SK-N-SH (cell line): ENCODE data around the gene CD74. TPM values are rescaled to one million over a fixed set of nuclear protein-coding genes. Genes with fewer than 3 reads are reported as not detected.

ENCODE experiments used
- CTCF ChIA-PET: fragments of 300-600, 350-600 bp; formaldehyde crosslinking; extraction: SDS; loops from one replicate; lab custom pipeline; 2021; lab: Yijun Ruan, JAX
- POLR2A ChIA-PET: fragments of 350-600 bp; sonication (Branson Sonifier 250); formaldehyde crosslinking; extraction: SDS; loops from one replicate; lab custom pipeline; 2020; ENCODE audit warnings: antibody characterized with exemption, inconsistent platforms; lab: Yijun Ruan, JAX
- DNase-seq: peaks from one replicate; pipeline ENCODE4 v3.0.0; 2012
- H2AFZ ChIP-seq: fragments of 200-600 bp; sonication (generic); 2 replicates; pipeline ENCODE4 v1.8.1; 2016; ENCODE audit warnings: antibody characterized with exemption, mild to moderate bottlenecking, low read depth
- H3F3A ChIP-seq: fragments of 200-600 bp; sonication (generic); replicated peaks from 2 replicates; pipeline ENCODE3; 2016; ENCODE audit warnings: antibody characterized with exemption, mild to moderate bottlenecking; ENCODE audit not compliant: insufficient read depth
- H3K27ac ChIP-seq, 2 experiments: fragments of 200-500 bp in 1 of 2; fragments of 200-600 bp in 1 of 2; sonication (Bioruptor generic) in 1 of 2; sonication (generic), shearing (Covaris generic) in 1 of 2; 2 replicates each; pipeline versions ENCODE4 v1.5.1 to v1.6.1; 2014 to 2016; ENCODE audit warnings: low read depth in 2 of 2, inconsistent platforms in 1 of 2, low read length in 1 of 2, mild to moderate bottlenecking in 1 of 2, mixed read lengths in 1 of 2
- H3K27me3 ChIP-seq: fragments of 200-600 bp; sonication (generic), shearing (Covaris generic); 2 replicates; pipeline ENCODE4 v1.6.1; 2016; ENCODE audit warnings: mixed run types; ENCODE audit not compliant: insufficient read depth
- H3K36me3 ChIP-seq, 2 experiments: fragments of 200-500 bp in 1 of 2; fragments of 200-600 bp in 1 of 2; sonication (Bioruptor generic) in 1 of 2; sonication (generic) in 1 of 2; replicated peaks in 1 of 2; 2 replicates each; pipeline versions ENCODE3 to v1.5.1; 2014 to 2016; ENCODE audit warnings: low read length in 1 of 2, mild to moderate bottlenecking in 1 of 2; ENCODE audit not compliant: insufficient read depth in 2 of 2, control insufficient read depth in 1 of 2
- H3K4me1 ChIP-seq, 2 experiments: fragments of 200-500 bp in 1 of 2; fragments of 200-600 bp in 1 of 2; sonication (Bioruptor generic) in 1 of 2; sonication (generic), shearing (Covaris generic) in 1 of 2; 2 replicates each; pipeline versions ENCODE4 v1.5.1 to v1.6.1; 2014 to 2016; ENCODE audit warnings: low read depth in 1 of 2, low read length in 1 of 2, mixed run types in 1 of 2; ENCODE audit not compliant: insufficient read depth in 2 of 2, control insufficient read depth in 1 of 2
- H3K4me2 ChIP-seq: fragments of 200-600 bp; sonication (generic), shearing (Covaris generic); 2 replicates; pipeline ENCODE4 v1.6.1; 2017; ENCODE audit warnings: mixed run types
- H3K4me3 ChIP-seq, 2 experiments: fragments of 200-500 bp in 1 of 2; fragments of 200-600 bp in 1 of 2; sonication (Bioruptor generic) in 1 of 2; sonication (generic), shearing (Covaris generic) in 1 of 2; 2 replicates each; pipeline versions ENCODE4 v1.5.1 to v1.8.1; 2014 to 2016; ENCODE audit warnings: low read depth in 2 of 2, inconsistent platforms in 1 of 2, low read length in 1 of 2, mild to moderate bottlenecking in 1 of 2, mixed read lengths in 1 of 2, moderate library complexity in 1 of 2
- H3K79me2 ChIP-seq: fragments of 200-600 bp; sonication (generic); 2 replicates; pipeline ENCODE4 v1.8.1; 2017; ENCODE audit warnings: mild to moderate bottlenecking; ENCODE audit not compliant: insufficient read depth
- H3K9ac ChIP-seq: fragments of 200-600 bp; sonication (generic); 2 replicates; pipeline ENCODE4 v1.6.1; 2017; ENCODE audit warnings: mixed run types
- H3K9me2 ChIP-seq: fragments of 200-600 bp; sonication (generic); 2 replicates; pipeline ENCODE4 v1.6.1; 2017; ENCODE audit warnings: mixed run types
- H3K9me3 ChIP-seq: fragments of 200-600 bp; sonication (generic); 2 replicates; pipeline ENCODE4 v1.6.1; 2017; ENCODE audit warnings: mixed run types, mild to moderate bottlenecking, moderate library complexity
- H4K20me1 ChIP-seq: fragments of 200-600 bp; sonication (generic); 2 replicates; pipeline ENCODE4 v1.6.1; 2017; ENCODE audit warnings: mild to moderate bottlenecking, mixed run types; ENCODE audit not compliant: insufficient read depth
- CHD2 ChIP-seq: fragments of 150-350 bp; IDR thresholded peaks from 2 replicates; pipeline ENCODE4 v1.6.1; 2018; ENCODE audit warnings: low read length; ENCODE audit not compliant: partially characterized antibody
- ELF1 ChIP-seq: IDR thresholded peaks from 2 replicates; pipeline ENCODE4 v1.4.0; 2012
- EP300 ChIP-seq, 2 experiments: IDR thresholded peaks; 2 replicates each; pipeline versions ENCODE4 v1.4.0 to v1.6.1; 2012; ENCODE audit warnings: borderline replicate concordance in 1 of 2, low read depth in 1 of 2, low read length in 1 of 2
- EZH2phosphoT487 ChIP-seq: fragments of 200-600 bp; sonication (generic); IDR thresholded peaks from 2 replicates; pipeline ENCODE4 v1.6.1; 2017; ENCODE audit warnings: low read depth, mixed run types, mild to moderate bottlenecking, antibody characterized with exemption, moderate library complexity, borderline replicate concordance
- JUND ChIP-seq: IDR thresholded peaks from 2 replicates; pipeline ENCODE4 v1.4.0; 2012
- MXI1 ChIP-seq: IDR thresholded peaks from 2 replicates; pipeline ENCODE4 v1.6.1; 2012; ENCODE audit warnings: mild to moderate bottlenecking, low read depth, low read length, improper control_type of control experiment
- NFIC ChIP-seq: IDR thresholded peaks from 2 replicates; pipeline ENCODE4 v1.4.0; 2012; ENCODE audit warnings: borderline replicate concordance
- NRF1 ChIP-seq: IDR thresholded peaks from 2 replicates; pipeline ENCODE4 v1.6.1; 2012; ENCODE audit warnings: low read depth, mild to moderate bottlenecking, low read length
- RXRA ChIP-seq: IDR thresholded peaks from 2 replicates; pipeline ENCODE4 v1.4.0; 2012; ENCODE audit warnings: low read depth, mild to moderate bottlenecking, borderline replicate concordance
- SIN3A ChIP-seq: IDR thresholded peaks from 2 replicates; pipeline ENCODE4 v1.6.1; 2012; ENCODE audit warnings: low read depth, mild to moderate bottlenecking, low read length, moderate library complexity, borderline replicate concordance
- SMC3 ChIP-seq: IDR thresholded peaks from 2 replicates; pipeline ENCODE4 v1.6.1; 2012; ENCODE audit warnings: low read depth, low read length, improper control_type of control experiment
- TEAD4 ChIP-seq: IDR thresholded peaks from 2 replicates; pipeline ENCODE4 v1.4.0; 2012; ENCODE audit warnings: mild to moderate bottlenecking, borderline replicate concordance; ENCODE audit not compliant: insufficient read depth
- WGBS: methylation state at CpG from one replicate; pipeline ENCODE4 v1.1.6; 2017; ENCODE audit warnings: low lambda C conversion rate; 5-methylcytosine and 5-hydroxymethylcytosine counted together
- polyA plus RNA-seq, 3 experiments: library from polyadenylated mRNA; depleted of rRNA; stranded (reverse); fragments of >200 nt; gene quantifications; 2 replicates each; pipeline ENCODE4 v1.2.3, GENCODE V29; 2012
- TF ChIP-seq, protein P1 (sequence below): IDR thresholded peaks from 2 replicates; pipeline ENCODE4 v1.4.0; 2012; ENCODE audit warnings: low read depth, borderline replicate concordance
- TF ChIP-seq, protein P2 (sequence below): fragments of 150-350 bp; IDR thresholded peaks from 2 replicates; pipeline ENCODE4 v1.6.1; 2017; ENCODE audit warnings: antibody characterized with exemption, low read length, low read depth, borderline replicate concordance
- TF ChIP-seq, protein P3 (sequence below): IDR thresholded peaks from 2 replicates; pipeline ENCODE4; 2012

The CD74 gene
- polyA plus RNA-seq, 1 of the 3 experiments (the other 2 are of a cell fraction) = 0.26 TPM

DNA sequence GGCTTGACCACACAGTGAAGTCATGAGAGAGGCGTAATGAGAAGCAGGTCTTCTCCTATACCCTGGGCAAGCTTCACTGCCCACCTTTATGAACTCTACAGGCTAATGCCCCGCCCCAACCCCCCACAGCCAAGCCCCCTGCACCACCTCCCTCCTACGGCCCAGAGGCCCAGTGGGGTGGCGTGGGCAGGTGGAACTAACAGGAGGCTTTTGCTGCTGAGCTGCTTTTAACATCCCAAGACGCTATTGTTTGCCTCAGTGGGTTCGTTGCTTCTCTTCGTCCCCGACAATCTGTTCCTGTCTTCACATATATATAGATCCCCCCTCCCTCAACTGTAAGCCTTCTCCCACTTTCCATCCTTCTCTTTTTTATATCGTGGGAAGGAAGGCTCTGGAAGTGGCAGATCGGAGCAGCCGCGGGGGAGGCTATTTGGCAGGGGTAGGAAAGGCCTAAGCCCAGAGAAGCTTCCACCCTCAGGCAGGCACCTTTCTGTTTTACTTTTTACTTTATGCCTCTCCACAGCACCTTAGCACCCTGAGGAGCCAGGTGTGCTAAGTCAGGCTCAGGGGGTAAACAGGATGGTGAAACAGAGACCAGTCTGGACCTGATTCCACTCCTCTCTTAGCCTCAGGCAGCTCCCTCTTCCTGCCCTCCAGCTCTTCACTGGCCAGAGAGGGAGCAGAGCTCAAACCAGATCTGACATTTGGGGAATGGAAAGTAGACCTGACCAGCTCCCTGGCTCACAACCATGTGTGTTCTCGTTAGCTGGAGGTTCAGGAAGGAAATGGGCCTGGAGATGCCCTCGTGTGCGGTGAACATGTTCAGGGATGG lies 26.5 kb downstream of the CD74 start (continued):
- TF ChIP-seq EP300 (IDR thresholded peaks at IDR 0.05; ENCODE audit: borderline replicate concordance in 1 of 2, low read depth in 1 of 2, low read length in 1 of 2) = no peak
- no peak for TF ChIP-seq NRF1
- no peak for TF ChIP-seq SMC3
- no peak for TF ChIP-seq MXI1
- no peak for TF ChIP-seq NFIC
- TF ChIP-seq, protein P1, sequence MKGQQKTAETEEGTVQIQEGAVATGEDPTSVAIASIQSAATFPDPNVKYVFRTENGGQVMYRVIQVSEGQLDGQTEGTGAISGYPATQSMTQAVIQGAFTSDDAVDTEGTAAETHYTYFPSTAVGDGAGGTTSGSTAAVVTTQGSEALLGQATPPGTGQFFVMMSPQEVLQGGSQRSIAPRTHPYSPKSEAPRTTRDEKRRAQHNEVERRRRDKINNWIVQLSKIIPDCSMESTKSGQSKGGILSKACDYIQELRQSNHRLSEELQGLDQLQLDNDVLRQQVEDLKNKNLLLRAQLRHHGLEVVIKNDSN = no peak

DNA sequence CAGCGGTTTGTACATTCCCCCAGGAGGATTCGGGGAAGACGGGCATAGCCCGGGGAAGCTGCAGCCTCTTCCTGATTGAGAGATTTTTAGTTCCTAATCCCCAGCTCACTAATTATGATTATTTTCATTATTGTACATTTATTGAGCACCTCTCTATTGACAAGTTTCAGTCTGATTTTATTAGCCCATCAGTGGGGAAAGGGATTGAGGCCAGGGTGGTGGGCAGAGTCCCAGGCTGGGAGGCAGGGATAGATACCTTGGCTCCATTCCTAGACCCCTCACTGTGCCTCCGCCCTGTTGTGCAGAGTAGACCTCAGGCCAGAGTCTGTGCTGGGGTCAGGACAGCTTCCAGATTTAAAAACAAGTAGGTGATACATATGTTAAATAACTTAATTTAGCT lies 28.0 kb downstream of the CD74 start:
- Histone ChIP-seq H3K36me3 (peaks cover 47 to 91% of the 10 kb centered on the region in 2 experiments), H3K79me2 (no peaks in the 10 kb centered on the region), H4K20me1 (no peaks in the 10 kb centered on the region), H3K9ac (no peak overlapping the region), H2AFZ (no peak overlapping the region), H3K4me3 (no peak overlapping the region), H3K4me1 (no peaks in the 10 kb centered on the region), H3F3A (peaks cover 4% of the 10 kb centered on the region), H3K9me2 (no peaks in the 10 kb centered on the region), H3K4me2 (no peak overlapping the region), H3K9me3 (no peaks in the 10 kb centered on the region), H3K27ac (no peak overlapping the region), H3K27me3 (no peaks in the 10 kb centered on the region)
- CTCF ChIA-PET = interaction anchor here (1.2 kb wide), 1 partner anchor 11 kb away, joined by 3 read pairs; no protein-coding TSS in a partner anchor
- no peak for DNase-seq
- POLR2A ChIA-PET = no interaction called here
- TF ChIP-seq NFIC = no peak
- no peak for TF ChIP-seq CHD2
- TF ChIP-seq SIN3A = no peak
- TF ChIP-seq JUND = no peak
- TF ChIP-seq ELF1 = no peak
- TF ChIP-seq SMC3 = no peak
- no peak for TF ChIP-seq TEAD4
- TF ChIP-seq EZH2phosphoT487 = no peak
- TF ChIP-seq, protein P2, sequence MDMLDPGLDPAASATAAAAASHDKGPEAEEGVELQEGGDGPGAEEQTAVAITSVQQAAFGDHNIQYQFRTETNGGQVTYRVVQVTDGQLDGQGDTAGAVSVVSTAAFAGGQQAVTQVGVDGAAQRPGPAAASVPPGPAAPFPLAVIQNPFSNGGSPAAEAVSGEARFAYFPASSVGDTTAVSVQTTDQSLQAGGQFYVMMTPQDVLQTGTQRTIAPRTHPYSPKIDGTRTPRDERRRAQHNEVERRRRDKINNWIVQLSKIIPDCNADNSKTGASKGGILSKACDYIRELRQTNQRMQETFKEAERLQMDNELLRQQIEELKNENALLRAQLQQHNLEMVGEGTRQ = no peak
- no peak for TF ChIP-seq RXRA
- TF ChIP-seq, protein P3, sequence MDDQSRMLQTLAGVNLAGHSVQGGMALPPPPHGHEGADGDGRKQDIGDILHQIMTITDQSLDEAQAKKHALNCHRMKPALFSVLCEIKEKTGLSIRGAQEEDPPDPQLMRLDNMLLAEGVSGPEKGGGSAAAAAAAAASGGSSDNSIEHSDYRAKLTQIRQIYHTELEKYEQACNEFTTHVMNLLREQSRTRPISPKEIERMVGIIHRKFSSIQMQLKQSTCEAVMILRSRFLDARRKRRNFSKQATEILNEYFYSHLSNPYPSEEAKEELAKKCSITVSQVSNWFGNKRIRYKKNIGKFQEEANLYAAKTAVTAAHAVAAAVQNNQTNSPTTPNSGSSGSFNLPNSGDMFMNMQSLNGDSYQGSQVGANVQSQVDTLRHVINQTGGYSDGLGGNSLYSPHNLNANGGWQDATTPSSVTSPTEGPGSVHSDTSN = no peak
- 92% methylated on average over 5 of the region's 5 CpGs for WGBS
